ENCODE measurements around the gene CACNA1F. TPM values are rescaled to one million over a fixed set of nuclear protein-coding genes. Genes with fewer than 3 reads are reported as not detected.

CACNA1F gene
- 0.12 TPM in 1 of 2 replicates, not detected in the other for total RNA-seq

- no peak for TF ChIP-seq CTCF (conservative IDR thresholded peaks at IDR 0.05; ENCODE audit: low read depth, low read length)
- no peak within 1 kb of the TSS for H3K4me3 ChIP-seq (ENCODE audit: low read depth, low read length)
Observed at GRCh38 chrX:49233176-49233575, at the start of gene CACNA1F. Gene CACNA1F (minus strand): TSS chrX:49233340. CDS start chrX:49233309, 31 bp downstream.

DNA sequence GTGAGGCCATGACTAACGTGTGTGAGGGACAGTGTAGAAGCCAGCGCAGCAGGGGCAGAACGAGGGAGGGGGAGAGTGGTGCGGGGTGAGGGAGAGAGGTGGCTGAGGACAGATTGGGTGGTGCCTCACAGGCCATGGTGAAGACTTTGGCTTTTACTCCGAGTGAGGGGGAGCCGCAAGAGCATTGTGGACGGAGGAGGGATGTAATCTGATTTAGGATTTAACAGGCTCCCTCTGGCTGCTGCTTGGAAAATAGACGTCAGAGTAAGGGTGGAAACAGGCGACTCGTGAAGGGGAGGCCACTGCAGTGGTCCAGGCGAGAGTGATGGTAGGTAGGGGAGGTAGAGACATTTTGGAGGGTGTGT lies 49.5 kb upstream of the CACNA1F start:
- no peak for TF ChIP-seq CTCF (conservative IDR thresholded peaks at IDR 0.05; ENCODE audit: low read depth, low read length)
- H3K4me3 ChIP-seq (ENCODE audit: low read depth, low read length): no peak overlapping the region
- DNase-seq (ENCODE audit: low read depth): no peak

More at GRCh38 chrX:49233176-49233575, at the start of gene CACNA1F:
- DNase-seq (ENCODE audit: low read depth): no peak

DNA sequence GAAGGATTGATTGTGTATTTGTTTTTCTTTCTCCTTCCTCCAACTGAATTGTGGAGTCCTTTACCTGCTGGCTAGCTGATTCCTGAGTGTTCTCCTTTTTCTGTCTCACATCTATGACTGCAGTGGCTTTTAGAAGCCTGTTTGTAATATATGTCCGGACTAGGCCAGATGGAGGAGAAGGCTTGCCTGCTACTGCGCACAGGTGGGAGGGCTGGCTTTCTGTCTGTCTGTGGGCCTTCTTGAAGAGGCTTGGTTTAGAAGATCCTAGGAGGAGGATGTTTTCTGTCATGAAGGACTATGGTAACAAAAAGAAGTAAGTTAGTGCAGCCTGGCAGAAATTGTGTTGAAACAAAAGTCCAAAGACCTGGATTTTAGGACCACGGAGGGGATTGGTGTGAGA lies 44.9 kb upstream of the CACNA1F start:
- no peak for DNase-seq (ENCODE audit: low read depth)
- no peak overlapping the region for H3K4me3 ChIP-seq (ENCODE audit: low read depth, low read length)
- TF ChIP-seq CTCF (conservative IDR thresholded peaks at IDR 0.05; ENCODE audit: low read depth, low read length): no peak

DNA sequence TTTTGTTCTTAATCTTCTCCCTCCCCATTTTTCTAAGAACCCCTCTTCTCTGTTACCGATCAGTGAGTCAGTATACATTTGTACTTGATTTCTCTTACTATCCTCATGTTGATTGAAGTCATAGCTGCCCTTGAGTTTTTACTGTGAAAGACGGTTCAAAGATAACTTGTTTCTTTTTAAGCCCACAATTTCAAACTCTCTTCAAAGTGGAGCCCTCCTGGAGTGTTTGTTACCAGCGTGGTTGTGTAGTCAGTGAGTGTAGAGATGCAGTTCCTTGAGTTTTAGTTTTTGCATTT lies 44.3 kb upstream of the CACNA1F start:
- no peak for DNase-seq (ENCODE audit: low read depth)
- H3K4me3 ChIP-seq (ENCODE audit: low read depth, low read length): no peak overlapping the region
- TF ChIP-seq CTCF (conservative IDR thresholded peaks at IDR 0.05; ENCODE audit: low read depth, low read length): no peak

DNA sequence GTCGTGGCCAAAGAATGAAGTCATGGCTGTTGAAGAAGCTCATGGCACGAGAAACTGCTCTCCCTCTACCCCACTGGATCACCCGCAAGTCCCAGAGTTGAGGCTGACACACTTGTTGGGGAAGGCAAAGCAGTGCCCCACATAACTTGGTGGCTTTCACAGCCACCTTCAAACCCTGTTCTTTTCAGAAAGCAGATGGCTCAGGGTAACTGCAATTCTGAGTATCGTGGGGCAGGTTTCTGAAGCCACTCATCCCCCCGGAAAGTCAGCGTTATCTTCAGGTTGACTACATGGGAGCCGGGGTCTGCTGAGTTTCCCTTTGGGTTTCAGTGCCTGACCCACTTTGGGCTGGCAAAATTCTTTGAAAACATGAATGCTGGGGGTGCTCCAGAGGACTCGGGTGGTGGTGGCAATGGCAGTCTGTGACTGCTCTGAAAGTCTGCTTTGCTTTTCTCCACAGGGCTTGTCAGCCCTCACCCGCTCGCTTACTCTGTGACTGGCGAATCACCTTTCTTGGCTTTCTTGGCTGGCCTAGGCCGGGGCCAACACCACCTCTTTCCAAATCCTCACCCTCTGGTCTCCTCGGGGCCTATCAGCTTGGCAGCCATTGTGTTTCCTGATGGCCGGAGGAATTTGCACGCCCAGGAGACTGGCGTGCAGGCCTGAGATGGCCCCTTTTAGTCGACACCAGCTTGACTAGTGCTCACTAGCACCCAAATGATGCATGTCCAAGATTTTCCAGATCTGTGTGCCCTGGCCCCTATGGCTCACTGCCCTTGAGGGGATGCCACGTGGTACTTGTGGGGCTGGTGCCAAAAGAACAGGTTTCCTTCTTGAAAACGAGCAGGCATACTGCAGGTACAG lies 43.8 kb upstream of the CACNA1F start:
- no peak overlapping the region for H3K4me3 ChIP-seq (ENCODE audit: low read depth, low read length)
- DNase-seq (ENCODE audit: low read depth): no peak
- TF ChIP-seq CTCF (conservative IDR thresholded peaks at IDR 0.05; ENCODE audit: low read depth, low read length): no peak

- DNase-seq (ENCODE audit: low read depth): no peak
- H3K4me3 ChIP-seq (ENCODE audit: low read depth, low read length): no peak overlapping the region
- TF ChIP-seq CTCF (conservative IDR thresholded peaks at IDR 0.05; ENCODE audit: low read depth, low read length): no peak
Observed at GRCh38 chrX:49276207-49276606, 43.1 kb upstream of the CACNA1F start.

- no peak for TF ChIP-seq CTCF (conservative IDR thresholded peaks at IDR 0.05; ENCODE audit: low read depth, low read length)
- DNase-seq (ENCODE audit: low read depth): no peak
- H3K4me3 ChIP-seq (ENCODE audit: low read depth, low read length): no peak overlapping the region
Observed at GRCh38 chrX:49273181-49273727, 40.1 kb upstream of the CACNA1F start.

Data from epithelial cell of proximal tubule (primary cell).